RWPE1 (cell line): ENCODE data around the gene CD74.

Source experiments
- CTCF ChIA-PET: fragments of 350-600 bp; sonication (Branson Sonifier 250); formaldehyde crosslinking; extraction: SDS; loops from one replicate; lab custom pipeline; 2021; lab: Yijun Ruan, JAX
- POLR2A ChIA-PET: fragments of 400-600 bp; formaldehyde crosslinking; extraction: SDS; loops from one replicate; lab custom pipeline; 2020; ENCODE audit warnings: antibody characterized with exemption; ENCODE audit not compliant: low non-redundant PET; lab: Yijun Ruan, JAX
- DNase-seq: peaks from one replicate; pipeline ENCODE4 v3.0.0; 2012; ENCODE audit warnings: low spot score
- H3K27ac ChIP-seq: fragments of 450-650 bp; 2 replicates; pipeline ENCODE4 v1.5.1; 2017
- CTCF ChIP-seq: fragments of 450-650 bp; conservative IDR thresholded peaks from 2 replicates; pipeline ENCODE4 v1.5.1; 2017; ENCODE audit warnings: low read depth, mild to moderate bottlenecking

Gene CD74

GRCh38 chr5:150402901-150403342 lies 9.8 kb downstream of the CD74 start:
- ChIA-PET POLR2A (no interaction called here), CTCF (no interaction called here)
- DNase-seq: no peak
- 0 out of 2 replicates have a peak overlapping the region, but pooled peaks have one; percentile 4 for H3K27ac ChIP-seq
- no peak for TF ChIP-seq CTCF

- DNase-seq: no peak
- CTCF ChIA-PET: no interaction called here
- no peak for TF ChIP-seq CTCF
- POLR2A ChIA-PET: no interaction called here
- peak overlapping the region; percentile 19; the same call in 1 of the 2 replicates for H3K27ac ChIP-seq
Observed at GRCh38 chr5:150402229-150402773, 10.4 kb downstream of the CD74 start.

- no peak for DNase-seq
- ChIA-PET CTCF (interaction anchor here (0.5 to 0.7 kb wide), 4 partner anchors 17 to 1340 kb away, joined by 3 read pairs; no protein-coding TSS in a partner anchor), POLR2A (interaction anchor here (0.5 kb wide), 1 partner anchor 1400 kb away, joined by 4 read pairs; no protein-coding TSS in a partner anchor)
- peak overlapping the region; percentile 19 for H3K27ac ChIP-seq
- TF ChIP-seq CTCF: no peak
Observed at GRCh38 chr5:150401376-150402228, 11.1 kb downstream of the CD74 start.

- POLR2A ChIA-PET: no interaction called here
- DNase-seq: no peak
- CTCF ChIA-PET: interaction anchor here (0.5 to 1.1 kb wide), 7 partner anchors 16 to 1341 kb away, joined by 3 to 4 read pairs (median 3); no protein-coding TSS in a partner anchor
- peak overlapping the region; percentile 19 for H3K27ac ChIP-seq
- TF ChIP-seq CTCF: no peak
Observed at GRCh38 chr5:150401076-150401375, 11.7 kb downstream of the CD74 start.

- no peak for TF ChIP-seq CTCF
- no peak for DNase-seq
- POLR2A ChIA-PET: no interaction called here
- CTCF ChIA-PET: interaction anchor here (0.6 to 2.4 kb wide), 9 partner anchors 14 to 1341 kb away, joined by 3 to 12 read pairs (median 3); no protein-coding TSS in a partner anchor
- H3K27ac ChIP-seq: peak overlapping the region; percentile 19
Observed at GRCh38 chr5:150400316-150401075, 12.2 kb downstream of the CD74 start.
